H1 (cell line): ENCODE results near the gene SLC7A8. TPM values are rescaled to one million over a fixed set of nuclear protein-coding genes. Genes with fewer than 3 reads are reported as not detected.

Experiments used
- CTCF ChIA-PET: fragments of 300-600 bp; sonication (Branson Sonifier 250); formaldehyde crosslinking; loops from one replicate; lab custom pipeline; 2021; ENCODE audit not compliant: partially characterized antibody; lab: Charles Lee
- POLR2A ChIA-PET: fragments of 300-600 bp; sonication (Branson Sonifier 250); formaldehyde crosslinking; loops from one replicate; lab custom pipeline; 2021; ENCODE audit warnings: inconsistent platforms; ENCODE audit not compliant: partially characterized antibody; lab: Charles Lee
- DNase-seq, 2 experiments: peaks; one replicate each; pipeline versions ENCODE4 v3.0.0 to v3.0.0-alpha.2; 2010 to 2022; ENCODE audit warnings: low spot score in 2 of 2, low read depth in 1 of 2, mixed read lengths in 1 of 2
- FAIRE-seq: peaks from 2 replicates; lab custom pipeline; 2011; peaks lifted over from hg19 to GRCh38; lab: Jason Lieb, UNC
- H2AFZ ChIP-seq: 2 replicates; pipeline ENCODE4 v1.8.1; 2012; ENCODE audit warnings: low read length, inconsistent platforms
- H2AK5ac ChIP-seq: 2 replicates; pipeline ENCODE4 v1.6.1; 2013; ENCODE audit warnings: low read depth, low read length
- H2BK120ac ChIP-seq: replicated peaks from 2 replicates; pipeline ENCODE3; 2013; ENCODE audit warnings: low read depth, low read length, inconsistent platforms
- H2BK12ac ChIP-seq: 2 replicates; pipeline ENCODE4 v1.6.1; 2013; ENCODE audit warnings: low read depth, low read length
- H2BK15ac ChIP-seq: 2 replicates; pipeline ENCODE4 v1.6.1; 2013; ENCODE audit warnings: low read length
- H2BK20ac ChIP-seq: 2 replicates; pipeline ENCODE4 v1.6.1; 2013; ENCODE audit warnings: low read length
- H2BK5ac ChIP-seq: 2 replicates; pipeline ENCODE4 v1.6.1; 2013; ENCODE audit warnings: low read depth, low read length
- H3K14ac ChIP-seq: 2 replicates; pipeline ENCODE4 v1.6.1; 2013; ENCODE audit warnings: inconsistent platforms; ENCODE audit not compliant: insufficient read length
- H3K18ac ChIP-seq: 2 replicates; pipeline ENCODE4 v1.6.1; 2013; ENCODE audit warnings: low read length; ENCODE audit errors: extremely low read depth
- H3K23ac ChIP-seq: 2 replicates; pipeline ENCODE4 v1.6.1; 2013; ENCODE audit warnings: inconsistent platforms; ENCODE audit not compliant: insufficient read length
- H3K23me2 ChIP-seq: 2 replicates; pipeline ENCODE4 v1.6.1; 2013; ENCODE audit warnings: low read depth, low read length
- H3K27ac ChIP-seq: 2 replicates; pipeline ENCODE4 v1.6.1; 2011; ENCODE audit warnings: low read depth, low read length, inconsistent platforms
- H3K27me3 ChIP-seq, 4 experiments: replicated peaks in 1 of 4; 1 replicate in 1 of 4; 2 replicates in 3 of 4; pipeline versions ENCODE4 v1.6.1 to v1.8.1; 2011 to 2013; ENCODE audit warnings: low read length in 3 of 4, mild to moderate bottlenecking in 3 of 4, inconsistent platforms in 2 of 4, mixed read lengths in 2 of 4, moderate library complexity in 1 of 4; ENCODE audit not compliant: control insufficient read depth in 3 of 4, insufficient read depth in 3 of 4; ENCODE audit errors: extremely low read depth in 1 of 4
- H3K36me3 ChIP-seq, 4 experiments: 2 replicates each; pipeline versions ENCODE4 v1.6.1 to v1.8.1; 2011 to 2013; ENCODE audit warnings: mild to moderate bottlenecking in 4 of 4, low read length in 3 of 4, moderate library complexity in 2 of 4, control low read depth in 1 of 4, inconsistent platforms in 1 of 4; ENCODE audit not compliant: insufficient read depth in 4 of 4, control insufficient read depth in 2 of 4
- H3K4ac ChIP-seq: replicated peaks from 2 replicates; pipeline ENCODE3; 2013; ENCODE audit warnings: low read length, low read depth, mixed read lengths, inconsistent platforms; ENCODE audit not compliant: insufficient read length
- H3K4me1 ChIP-seq, 4 experiments: replicated peaks in 1 of 4; 1 replicate in 1 of 4; 2 replicates in 3 of 4; pipeline versions ENCODE4 v1.6.1 to v1.8.1; 2011 to 2013; ENCODE audit warnings: low read length in 3 of 4, inconsistent platforms in 2 of 4, mixed read lengths in 1 of 4; ENCODE audit not compliant: insufficient read depth in 4 of 4, control insufficient read depth in 3 of 4
- H3K4me2 ChIP-seq, 2 experiments: 2 replicates each; pipeline versions ENCODE4 v1.6.1 to v1.8.1; 2011 to 2013; ENCODE audit warnings: low read depth in 2 of 2, low read length in 2 of 2, control low read depth in 1 of 2, inconsistent platforms in 1 of 2, mild to moderate bottlenecking in 1 of 2; ENCODE audit not compliant: insufficient read depth in 1 of 2
- H3K4me3 ChIP-seq, 4 experiments: fragments of 200-600, 300-600 bp in 1 of 4; sonication (generic), shearing (Covaris generic), sonication (Bioruptor Twin) in 1 of 4; 2 replicates each; pipeline versions ENCODE4 v1.5.1 to v1.8.1; 2011 to 2016; ENCODE audit warnings: low read length in 4 of 4, low read depth in 3 of 4, control low read depth in 2 of 4, inconsistent platforms in 2 of 4, mild to moderate bottlenecking in 2 of 4, mixed read lengths in 1 of 4, moderate library complexity in 1 of 4; ENCODE audit not compliant: insufficient read depth in 2 of 4; ENCODE audit errors: extremely low read depth in 1 of 4
- H3K56ac ChIP-seq: replicated peaks from 2 replicates; pipeline ENCODE3; 2013; ENCODE audit warnings: low read depth, mild to moderate bottlenecking, mixed read lengths, low read length, inconsistent platforms; ENCODE audit not compliant: insufficient read length
- H3K79me1 ChIP-seq: 2 replicates; pipeline ENCODE4 v1.6.1; 2013; ENCODE audit warnings: low read depth, low read length, control low read depth
- H3K79me2 ChIP-seq, 2 experiments: 2 replicates each; pipeline versions ENCODE4 v1.6.1 to v1.8.1; 2012 to 2013; ENCODE audit warnings: low read length in 2 of 2, mild to moderate bottlenecking in 2 of 2, inconsistent platforms in 1 of 2; ENCODE audit not compliant: insufficient read depth in 2 of 2, control insufficient read depth in 1 of 2
- H3K9ac ChIP-seq, 4 experiments: replicated peaks in 1 of 4; 1 replicate in 1 of 4; 2 replicates in 3 of 4; pipeline versions ENCODE4 v1.6.1 to v1.8.1; 2011 to 2013; ENCODE audit warnings: low read depth in 3 of 4, low read length in 3 of 4, control low read depth in 2 of 4, mild to moderate bottlenecking in 2 of 4, moderate library complexity in 2 of 4, inconsistent platforms in 1 of 4; ENCODE audit errors: extremely low read depth in 1 of 4
- H3K9me3 ChIP-seq, 2 experiments: 2 replicates each; pipeline versions ENCODE4 v1.6.1 to v1.8.1; 2012 to 2013; ENCODE audit warnings: mild to moderate bottlenecking in 2 of 2, moderate library complexity in 2 of 2, control low read depth in 1 of 2, inconsistent platforms in 1 of 2, low read depth in 1 of 2, low read length in 1 of 2, mixed read lengths in 1 of 2; ENCODE audit not compliant: insufficient read depth in 2 of 2
- H4K20me1 ChIP-seq, 2 experiments: replicated peaks in 1 of 2; 2 replicates each; pipeline versions ENCODE3 to v1.8.1; 2011 to 2013; ENCODE audit warnings: inconsistent platforms in 2 of 2, low read length in 2 of 2, mild to moderate bottlenecking in 1 of 2; ENCODE audit not compliant: insufficient read depth in 2 of 2, control insufficient read depth in 1 of 2
- H4K5ac ChIP-seq: 2 replicates; pipeline ENCODE4 v1.6.1; 2013; ENCODE audit warnings: low read length, low read depth, mixed read lengths, inconsistent platforms; ENCODE audit not compliant: insufficient read length
- H4K8ac ChIP-seq: 2 replicates; pipeline ENCODE4 v1.8.0; 2013; ENCODE audit warnings: mild to moderate bottlenecking, moderate library complexity, low read length, inconsistent platforms; ENCODE audit not compliant: insufficient read depth; ENCODE audit errors: extremely low read depth
- H4K91ac ChIP-seq: replicated peaks from 2 replicates; pipeline ENCODE3; 2013; ENCODE audit warnings: low read length, mixed read lengths, inconsistent platforms; ENCODE audit not compliant: insufficient read length
- CEBPB ChIP-seq: IDR thresholded peaks from 2 replicates; pipeline ENCODE4 v1.6.1; 2012; ENCODE audit warnings: low read depth, low read length
- CHD1 ChIP-seq: IDR thresholded peaks from 2 replicates; pipeline ENCODE4 v1.6.1; 2012; ENCODE audit warnings: low read depth, low read length, improper control_type of control experiment
- EP300 ChIP-seq, 2 experiments: IDR thresholded peaks; 1 replicate in 1 of 2; 2 replicates in 1 of 2; pipeline ENCODE4 v1.6.1; 2011 to 2012; ENCODE audit warnings: low read depth in 2 of 2, low read length in 2 of 2, mild to moderate bottlenecking in 2 of 2, borderline replicate concordance in 1 of 2, inconsistent platforms in 1 of 2, moderate library complexity in 1 of 2
- GABPA ChIP-seq: IDR thresholded peaks from 2 replicates; pipeline ENCODE4 v1.6.1; 2011; ENCODE audit warnings: mild to moderate bottlenecking, low read length, moderate library complexity, borderline replicate concordance; ENCODE audit not compliant: insufficient read depth
- JUN ChIP-seq: IDR thresholded peaks from 2 replicates; pipeline ENCODE4 v1.6.1; 2011; ENCODE audit warnings: low read depth, mild to moderate bottlenecking, improper control_type of control experiment, low read length
- KDM5A ChIP-seq: fragments of 200-600 bp; IDR thresholded peaks from 2 replicates; pipeline ENCODE4 v1.7.1; 2012; ENCODE audit warnings: mild to moderate bottlenecking, low read length, inconsistent platforms, mixed read lengths
- MAFK ChIP-seq: IDR thresholded peaks from 2 replicates; pipeline ENCODE4 v1.6.1; 2012; ENCODE audit warnings: low read depth, mild to moderate bottlenecking, improper control_type of control experiment, low read length
- MAX ChIP-seq: IDR thresholded peaks from 2 replicates; pipeline ENCODE4 v1.6.1; 2012; ENCODE audit warnings: inconsistent platforms
- NANOG ChIP-seq: IDR thresholded peaks from 2 replicates; pipeline ENCODE4 v1.6.1; 2011; ENCODE audit warnings: low read length, low read depth, mild to moderate bottlenecking, inconsistent platforms; ENCODE audit not compliant: insufficient read depth, poor library complexity, severe bottlenecking
- POLR2A ChIP-seq, 2 experiments: IDR thresholded peaks; 1 replicate in 1 of 2; 2 replicates in 1 of 2; pipeline ENCODE4 v1.6.1; 2011; ENCODE audit warnings: low read depth in 2 of 2, low read length in 2 of 2, mild to moderate bottlenecking in 2 of 2; ENCODE audit errors: control extremely low read depth in 1 of 2
- POLR2AphosphoS5 ChIP-seq: IDR thresholded peaks from 2 replicates; pipeline ENCODE4 v1.6.1; 2011; ENCODE audit warnings: low read depth, low read length
- POU5F1 ChIP-seq: IDR thresholded peaks from 2 replicates; pipeline ENCODE4 v1.6.1; 2011; ENCODE audit warnings: low read depth, mild to moderate bottlenecking, low read length, moderate library complexity
- SIRT6 ChIP-seq: IDR thresholded peaks from one replicate; pipeline ENCODE4 v1.7.1; 2012; ENCODE audit warnings: low read length, inconsistent platforms
- SRF ChIP-seq: IDR thresholded peaks from 2 replicates; pipeline ENCODE4 v1.6.1; 2011; ENCODE audit warnings: mild to moderate bottlenecking, low read depth, low read length, moderate library complexity
- TAF7 ChIP-seq: optimal IDR thresholded peaks from 2 replicates; pipeline ENCODE3; 2011; ENCODE audit warnings: low read depth, mild to moderate bottlenecking, inconsistent platforms, low read length, moderate library complexity, borderline replicate concordance
- YY1 ChIP-seq: IDR thresholded peaks from 2 replicates; pipeline ENCODE4 v1.6.1; 2011; ENCODE audit warnings: low read depth, mild to moderate bottlenecking, low read length
- WGBS, 2 experiments: shearing (Covaris generic) in 1 of 2; methylation state at CpG; one replicate each; pipeline versions ENCODE4 v1.1.6 to v1.1.7; 2013 to 2015; ENCODE audit warnings: low lambda C conversion rate in 2 of 2, mixed read lengths in 2 of 2, inconsistent platforms in 1 of 2, low coverage in 1 of 2, missing lambda C conversion rate in 1 of 2; ENCODE audit not compliant: insufficient replicate concordance in 2 of 2, insufficient coverage in 1 of 2, insufficient read length in 1 of 2; ENCODE audit errors: extremely low coverage in 1 of 2, missing lambda C conversion rate in 1 of 2; 5-methylcytosine and 5-hydroxymethylcytosine counted together
- polyA plus RNA-seq, 7 experiments: library from polyadenylated mRNA; depleted of rRNA in 3 of 7; stranded (reverse) in 5 of 7; unstranded in 2 of 7; fragments of >200 nt in 5 of 7; fragments of 200-250 nt in 2 of 7; gene quantifications; 1 replicate in 5 of 7; 2 replicates in 1 of 7; 4 replicates in 1 of 7; pipeline versions ENCODE4 v1.2.1 to v1.2.3, GENCODE V29; 2011 to 2013; ENCODE audit warnings: missing spikeins in 2 of 7, mixed read lengths in 2 of 7
- total RNA-seq: library from RNA; stranded (reverse); fragmentation: NEBNext Ultra II Directional; extraction: Animal tissue kit (Norgen Biotek cat#: 25700); gene quantifications from 2 replicates; pipeline ENCODE4 v1.2.1, GENCODE V29; 2021

Gene SLC7A8
- total and polyA plus RNA-seq, 2 of the 8 experiments (the other 6 are each of a cell fraction or from before 2014, with no cell fraction given) = 182 to 204 TPM

- ChIA-PET CTCF (interaction anchor here (0.7 to 2.4 kb wide), 3 partner anchors 10 to 67 kb away, joined by 3 to 7 read pairs (median 5); partner anchors contain the start of gene CIROP), POLR2A (no interaction called here)
- Histone ChIP-seq H3K4me3 (no peak overlapping the region), H3K27ac (no peak overlapping the region), H2BK5ac (no peak overlapping the region), H2BK120ac (no peak overlapping the region), H3K9me3 (no peaks in the 10 kb centered on the region; a peak in 1 of 4 replicates), H4K91ac (no peak overlapping the region), H3K9ac (no peak overlapping the region), H2AK5ac (no peak overlapping the region), H2BK15ac (no peak overlapping the region), H3K4me1 (peaks cover 0 to 14% (median 4%) of the 10 kb centered on the region in 4 experiments; a peak in 6 of 7 replicates), H3K18ac (no peak overlapping the region), H3K23me2 (no peaks in the 10 kb centered on the region; the same call in 1 of the 2 replicates), H3K79me1 (no peaks in the 10 kb centered on the region), H3K23ac (no peak overlapping the region), H2AFZ (no peak overlapping the region), H3K14ac (no peak overlapping the region), H2BK20ac (no peak overlapping the region), H4K20me1 (no peaks in the 10 kb centered on the region), H3K4me2 (no peak overlapping the region), H3K4ac (no peak overlapping the region), H3K56ac (no peak overlapping the region), H4K5ac (no peak overlapping the region), H3K27me3 (peaks cover 0 to 3% (median 0%) of the 10 kb centered on the region in 4 experiments; a peak in 2 of 7 replicates), H3K79me2 (no peaks in the 10 kb centered on the region), H2BK12ac (no peak overlapping the region), H3K36me3 (no peaks in the 10 kb centered on the region), H4K8ac (no peak overlapping the region)
- DNase-seq (no peak), FAIRE-seq (no peak)
- 73% methylated on average over 4 of the region's 4 CpGs; no CpG with 5 or more reads in 1 of the 2 experiments for WGBS, 2 experiments
- no peak for TF ChIP-seq MAFK
- no peak for TF ChIP-seq NANOG
- TF ChIP-seq JUN = no peak
- no peak for TF ChIP-seq POU5F1
- TF ChIP-seq CEBPB = no peak
- no peak for TF ChIP-seq YY1
- TF ChIP-seq TAF7 = no peak
- no peak for TF ChIP-seq KDM5A
- TF ChIP-seq CHD1 = no peak
- no peak for TF ChIP-seq POLR2A (IDR thresholded peaks at IDR 0.05; ENCODE audit: control extremely low read depth in 1 of 2, low read depth in 2 of 2, low read length in 2 of 2)
- no peak for TF ChIP-seq SRF
- no peak for TF ChIP-seq SIRT6
- TF ChIP-seq POLR2AphosphoS5 = no peak
- no peak for TF ChIP-seq GABPA
- TF ChIP-seq MAX = no peak
- TF ChIP-seq EP300 (IDR thresholded peaks at IDR 0.05; ENCODE audit: borderline replicate concordance in 1 of 2, low read depth in 2 of 2, low read length in 2 of 2) = no peak
Measured at GRCh38 chr14:23114669-23115038, 68.8 kb downstream of the SLC7A8 start.
